Activated naive CD4-positive, alpha-beta T cell treated with anti-CD3 and anti-CD28 coated beads, Interleukin-2, amount 10 ng/mL, durations not matched to agents 7 days and 5 days (primary cell): Measurements from ENCODE around the gene B3GALNT1.
"Not testable (repeated sequence)": the region's sequence is repeated elsewhere in the genome, so short reads cannot be mapped to it uniquely, and the experiment has no call there.

Source experiments
- CTCF ChIA-PET: fragments of 350-600 bp; sonication (Branson Sonifier 250); formaldehyde crosslinking; loops from one replicate; lab custom pipeline; 2021; ENCODE audit warnings: antibody characterized with exemption; lab: Charles Lee
- DNase-seq: peaks from one replicate; pipeline ENCODE4 v3.0.0-alpha.2; 2020
- H3K27ac Mint-ChIP-seq: one replicate; pipeline ENCODE4 v1.8.0; 2021; ENCODE audit warnings: mild to moderate bottlenecking, moderate library complexity, mixed read lengths
- H3K27me3 Mint-ChIP-seq: one replicate; pipeline ENCODE4 v1.8.0; 2021; ENCODE audit warnings: mild to moderate bottlenecking, mixed read lengths
- H3K36me3 Mint-ChIP-seq: one replicate; pipeline ENCODE4 v1.8.0; 2021; ENCODE audit warnings: mixed read lengths
- H3K4me1 Mint-ChIP-seq: one replicate; pipeline ENCODE4 v1.8.0; 2021; ENCODE audit warnings: mixed read lengths
- H3K4me3 Mint-ChIP-seq: one replicate; pipeline ENCODE4 v1.8.0; 2021; ENCODE audit warnings: mild to moderate bottlenecking, moderate library complexity, mixed read lengths
- H3K9me3 Mint-ChIP-seq: one replicate; pipeline ENCODE4 v1.8.0; 2021; ENCODE audit warnings: mixed read lengths

B3GALNT1 gene

GRCh38 chr3:161069511-161070251 is 35.5 kb downstream of the B3GALNT1 start:
- H3K9me3 Mint-ChIP-seq, result no peaks in the 10 kb centered on the region
- H3K4me1 Mint-ChIP-seq, result peaks cover 66% of the 10 kb centered on the region
- no peak overlapping the region for H3K27ac Mint-ChIP-seq
- CTCF ChIA-PET, result interaction anchor here (0.8 to 1.4 kb wide), 2 partner anchors 27 to 113 kb away, joined by 3 to 4 read pairs; no protein-coding TSS in a partner anchor
- no peak for DNase-seq
- no peaks in the 10 kb centered on the region for H3K27me3 Mint-ChIP-seq
- H3K36me3 Mint-ChIP-seq, result peaks cover 2% of the 10 kb centered on the region
- no peak overlapping the region for H3K4me3 Mint-ChIP-seq

- no peak overlapping the region for H3K27ac Mint-ChIP-seq
These were observed 37.8 kb downstream of the B3GALNT1 start for GRCh38 chr3:161067335-161067734.

GRCh38 chr3:161066930-161067329 is 38.2 kb downstream of the B3GALNT1 start:
- CTCF ChIA-PET, result no interaction called here
- H3K27ac Mint-ChIP-seq, result no peak overlapping the region
- H3K4me3 Mint-ChIP-seq, result no peak overlapping the region

More at GRCh38 chr3:161067335-161067734, 37.8 kb downstream of the B3GALNT1 start:
- H3K27me3 Mint-ChIP-seq, result no peaks in the 10 kb centered on the region
- peaks cover 51% of the 10 kb centered on the region for H3K4me1 Mint-ChIP-seq
- no peak overlapping the region for H3K4me3 Mint-ChIP-seq
- no peaks in the 10 kb centered on the region for H3K36me3 Mint-ChIP-seq
- H3K9me3 Mint-ChIP-seq, result no peaks in the 10 kb centered on the region
- no peak for DNase-seq
- CTCF ChIA-PET, result interaction anchor here (0.6 kb wide), 1 partner anchor 17 kb away, joined by 4 read pairs; no protein-coding TSS in a partner anchor

GRCh38 chr3:161064413-161064812 is 40.7 kb downstream of the B3GALNT1 start:
- Mint-ChIP-seq H3K4me3 (no peak overlapping the region), H3K27me3 (peaks cover 3% of the 10 kb centered on the region), H3K9me3 (no peaks in the 10 kb centered on the region), H3K27ac (no peak overlapping the region), H3K36me3 (no peaks in the 10 kb centered on the region), H3K4me1 (peaks cover 23% of the 10 kb centered on the region)
- no peak for DNase-seq
- CTCF ChIA-PET, result no interaction called here

More at GRCh38 chr3:161066930-161067329, 38.2 kb downstream of the B3GALNT1 start:
- DNase-seq, result no peak
- Mint-ChIP-seq H3K27me3 (peaks cover 3% of the 10 kb centered on the region), H3K9me3 (no peaks in the 10 kb centered on the region), H3K4me1 (peaks cover 48% of the 10 kb centered on the region), H3K36me3 (no peaks in the 10 kb centered on the region)

- Mint-ChIP-seq H3K27ac (no peak overlapping the region), H3K4me1 (no peaks in the 10 kb centered on the region), H3K36me3 (no peaks in the 10 kb centered on the region), H3K27me3 (no peaks in the 10 kb centered on the region), H3K4me3 (no peak overlapping the region), H3K9me3 (no peaks in the 10 kb centered on the region)
- CTCF ChIA-PET, result no interaction called here
- DNase-seq, result no peak
These were observed 50.1 kb downstream of the B3GALNT1 start for GRCh38 chr3:161054860-161055604.

GRCh38 chr3:161051856-161052255 is 53.3 kb downstream of the B3GALNT1 start:
- no peaks in the 10 kb centered on the region for H3K36me3 Mint-ChIP-seq
- H3K27me3 Mint-ChIP-seq, result peaks cover 5% of the 10 kb centered on the region
- no peaks in the 10 kb centered on the region for H3K4me1 Mint-ChIP-seq
- DNase-seq, result no peak
- CTCF ChIA-PET, result no interaction called here
- H3K9me3 Mint-ChIP-seq, result no peaks in the 10 kb centered on the region
- no peak overlapping the region for H3K27ac Mint-ChIP-seq
- no peak overlapping the region for H3K4me3 Mint-ChIP-seq

- peaks cover 5% of the 10 kb centered on the region for H3K27me3 Mint-ChIP-seq
- H3K36me3 Mint-ChIP-seq, result no peaks in the 10 kb centered on the region
- no peaks in the 10 kb centered on the region for H3K4me1 Mint-ChIP-seq
- no peak overlapping the region for H3K27ac Mint-ChIP-seq
- H3K4me3 Mint-ChIP-seq, result no peak overlapping the region
- CTCF ChIA-PET, result interaction anchor here (0.6 kb wide), 1 partner anchor 17 kb away, joined by 4 read pairs; no protein-coding TSS in a partner anchor
- H3K9me3 Mint-ChIP-seq, result no peaks in the 10 kb centered on the region
- DNase-seq, result no peak
These were observed 54.2 kb downstream of the B3GALNT1 start for GRCh38 chr3:161050935-161051334.

- H3K36me3 Mint-ChIP-seq, result no peaks in the 10 kb centered on the region
- H3K4me1 Mint-ChIP-seq, result no peaks in the 10 kb centered on the region
- no peak overlapping the region for H3K4me3 Mint-ChIP-seq
- H3K27me3 Mint-ChIP-seq, result peaks cover 5% of the 10 kb centered on the region
- CTCF ChIA-PET, result no interaction called here
- no peaks in the 10 kb centered on the region for H3K9me3 Mint-ChIP-seq
- no peak for DNase-seq
- H3K27ac Mint-ChIP-seq, result no peak overlapping the region
These were observed 55.4 kb downstream of the B3GALNT1 start for GRCh38 chr3:161049683-161050248.

- CTCF ChIA-PET, result no interaction called here
- no peaks in the 10 kb centered on the region for H3K27me3 Mint-ChIP-seq
- H3K4me3 Mint-ChIP-seq, result no peak overlapping the region
- H3K27ac Mint-ChIP-seq, result no peak overlapping the region
- H3K36me3 Mint-ChIP-seq, result no peaks in the 10 kb centered on the region
- no peak for DNase-seq
- H3K4me1 Mint-ChIP-seq, result no peaks in the 10 kb centered on the region
- no peaks in the 10 kb centered on the region for H3K9me3 Mint-ChIP-seq
These were observed 61.7 kb downstream of the B3GALNT1 start for GRCh38 chr3:161043336-161044035.

- H3K9me3 Mint-ChIP-seq, result no peaks in the 10 kb centered on the region
- no peaks in the 10 kb centered on the region for H3K36me3 Mint-ChIP-seq
- CTCF ChIA-PET, result no interaction called here
These were observed 63.1 kb downstream of the B3GALNT1 start for GRCh38 chr3:161042023-161042501.

GRCh38 chr3:161038725-161039124 is 66.4 kb downstream of the B3GALNT1 start:
- Mint-ChIP-seq H3K36me3 (peaks cover 3% of the 10 kb centered on the region), H3K4me3 (no peak overlapping the region), H3K27ac (no peak overlapping the region), H3K27me3 (no peaks in the 10 kb centered on the region), H3K4me1 (peaks cover 15% of the 10 kb centered on the region), H3K9me3 (no peaks in the 10 kb centered on the region)
- DNase-seq, result no peak
- CTCF ChIA-PET, result no interaction called here

More at GRCh38 chr3:161042023-161042501, 63.1 kb downstream of the B3GALNT1 start:
- DNase-seq, result no peak
- Mint-ChIP-seq H3K4me1 (no peaks in the 10 kb centered on the region), H3K27me3 (no peaks in the 10 kb centered on the region), H3K27ac (no peak overlapping the region), H3K4me3 (no peak overlapping the region)

- CTCF ChIA-PET, result interaction anchor here (0.8 to 1.1 kb wide), 3 partner anchors 21 to 259 kb away, joined by 3 read pairs; no protein-coding TSS in a partner anchor
- Mint-ChIP-seq H3K4me3 (no peak overlapping the region), H3K4me1 (peaks cover 15% of the 10 kb centered on the region), H3K9me3 (peaks cover 5% of the 10 kb centered on the region), H3K36me3 (peaks cover 3% of the 10 kb centered on the region), H3K27ac (no peak overlapping the region), H3K27me3 (no peaks in the 10 kb centered on the region)
- no peak for DNase-seq
These were observed 69.4 kb downstream of the B3GALNT1 start for GRCh38 chr3:161035711-161036110.

GRCh38 chr3:161034913-161035550 is 70.1 kb downstream of the B3GALNT1 start:
- CTCF ChIA-PET, result interaction anchor here (0.8 to 1.1 kb wide), 3 partner anchors 22 to 259 kb away, joined by 3 read pairs; no protein-coding TSS in a partner anchor
- Mint-ChIP-seq H3K4me3 (peak overlapping the region; percentile 11), H3K27ac (peak overlapping the region; percentile 74), H3K4me1 (peaks cover 15% of the 10 kb centered on the region)
- not testable (repeated sequence) for H3K9me3 Mint-ChIP-seq, H3K36me3 Mint-ChIP-seq, H3K27me3 Mint-ChIP-seq
- DNase-seq, result peak; percentile 36
